Parathyroid adenoma (tissue), 2 donors: Measurements from ENCODE around the gene PAM.

ENCODE experiments used
- H2AFZ ChIP-seq: fragments of 300-600 bp; sonication (generic); one replicate; pipeline ENCODE4 v1.7.0; 2017; ENCODE audit warnings: antibody characterized with exemption, mild to moderate bottlenecking
- H3K27ac ChIP-seq: fragments of 300-600 bp; sonication (generic); one replicate; pipeline ENCODE4 v1.7.0; 2017
- H3K27me3 ChIP-seq: fragments of 300-600 bp; sonication (generic); one replicate; pipeline ENCODE4 v1.7.0; 2017; ENCODE audit warnings: low read length; ENCODE audit not compliant: control insufficient read depth, insufficient read depth
- H3K36me3 ChIP-seq: fragments of 300-600 bp; sonication (generic); one replicate; pipeline ENCODE4 v1.7.0; 2017; ENCODE audit warnings: low read length; ENCODE audit not compliant: control insufficient read depth, insufficient read depth
- H3K4me1 ChIP-seq: fragments of 300-600 bp; sonication (generic); one replicate; pipeline ENCODE4 v1.7.0; 2017; ENCODE audit warnings: control low read depth
- H3K4me2 ChIP-seq: fragments of 300-600 bp; sonication (generic); one replicate; pipeline ENCODE4 v1.7.0; 2017; ENCODE audit warnings: low read length
- H3K4me3 ChIP-seq: fragments of 300-600 bp; sonication (generic); one replicate; pipeline ENCODE4 v1.7.0; 2017; ENCODE audit warnings: low read depth, low read length
- H3K79me2 ChIP-seq: fragments of 300-600 bp; sonication (generic); one replicate; pipeline ENCODE4 v1.7.0; 2017; ENCODE audit warnings: control low read depth
- H3K9ac ChIP-seq: fragments of 300-600 bp; sonication (generic); one replicate; pipeline ENCODE4 v1.7.0; 2017; ENCODE audit warnings: mild to moderate bottlenecking
- H3K9me3 ChIP-seq: fragments of 300-600 bp; sonication (generic); one replicate; pipeline ENCODE4 v1.7.0; 2017; ENCODE audit warnings: low read length; ENCODE audit not compliant: control insufficient read depth
- TF ChIP-seq, protein P1 (sequence below): fragments of 300-600 bp; sonication (generic); IDR thresholded peaks from one replicate; pipeline ENCODE4 v1.7.0; 2017; ENCODE audit warnings: antibody characterized with exemption, mild to moderate bottlenecking
- donor health status: primary hyperparathyroidism.

Gene PAM

DNA sequence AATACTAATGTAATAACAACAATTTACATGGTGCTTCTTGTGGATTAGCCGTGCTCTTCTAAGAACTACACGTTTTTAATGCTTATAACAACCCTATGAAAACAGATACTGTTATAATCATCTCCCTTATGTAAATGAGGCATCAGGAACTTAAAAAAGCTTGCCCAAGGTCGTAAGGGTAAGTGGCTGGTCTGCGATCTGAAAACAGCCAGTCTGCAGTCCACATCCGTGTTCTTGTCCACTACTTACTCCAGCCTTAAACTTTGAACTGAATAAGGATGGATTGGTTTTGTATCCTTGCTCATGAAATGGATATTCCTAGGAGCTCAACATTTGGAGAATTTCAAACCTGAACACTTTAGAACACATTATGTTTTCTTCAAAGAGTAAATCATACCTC, 26.7 kb downstream of the PAM start:
- no peak overlapping the region for H3K4me3 ChIP-seq
- H3K36me3 ChIP-seq, result no peaks in the 10 kb centered on the region
- TF ChIP-seq, protein P1, sequence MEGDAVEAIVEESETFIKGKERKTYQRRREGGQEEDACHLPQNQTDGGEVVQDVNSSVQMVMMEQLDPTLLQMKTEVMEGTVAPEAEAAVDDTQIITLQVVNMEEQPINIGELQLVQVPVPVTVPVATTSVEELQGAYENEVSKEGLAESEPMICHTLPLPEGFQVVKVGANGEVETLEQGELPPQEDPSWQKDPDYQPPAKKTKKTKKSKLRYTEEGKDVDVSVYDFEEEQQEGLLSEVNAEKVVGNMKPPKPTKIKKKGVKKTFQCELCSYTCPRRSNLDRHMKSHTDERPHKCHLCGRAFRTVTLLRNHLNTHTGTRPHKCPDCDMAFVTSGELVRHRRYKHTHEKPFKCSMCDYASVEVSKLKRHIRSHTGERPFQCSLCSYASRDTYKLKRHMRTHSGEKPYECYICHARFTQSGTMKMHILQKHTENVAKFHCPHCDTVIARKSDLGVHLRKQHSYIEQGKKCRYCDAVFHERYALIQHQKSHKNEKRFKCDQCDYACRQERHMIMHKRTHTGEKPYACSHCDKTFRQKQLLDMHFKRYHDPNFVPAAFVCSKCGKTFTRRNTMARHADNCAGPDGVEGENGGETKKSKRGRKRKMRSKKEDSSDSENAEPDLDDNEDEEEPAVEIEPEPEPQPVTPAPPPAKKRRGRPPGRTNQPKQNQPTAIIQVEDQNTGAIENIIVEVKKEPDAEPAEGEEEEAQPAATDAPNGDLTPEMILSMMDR, result no peak
- H3K4me1 ChIP-seq, result peaks cover 7% of the 10 kb centered on the region
- H3K27ac ChIP-seq, result no peak overlapping the region
- H3K9me3 ChIP-seq, result no peaks in the 10 kb centered on the region
- no peaks in the 10 kb centered on the region for H3K27me3 ChIP-seq
- peaks cover 23% of the 10 kb centered on the region for H3K79me2 ChIP-seq
- H3K4me2 ChIP-seq, result no peak overlapping the region
- H2AFZ ChIP-seq, result no peak overlapping the region
- no peak overlapping the region for H3K9ac ChIP-seq

- H3K27me3 ChIP-seq, result no peaks in the 10 kb centered on the region
- no peaks in the 10 kb centered on the region for H3K36me3 ChIP-seq
- H3K27ac ChIP-seq, result no peak overlapping the region
- peaks cover 23% of the 10 kb centered on the region for H3K79me2 ChIP-seq
- TF ChIP-seq, protein P1, result no peak
- H3K9me3 ChIP-seq, result no peaks in the 10 kb centered on the region
- H3K4me1 ChIP-seq, result peaks cover 7% of the 10 kb centered on the region
- no peak overlapping the region for H2AFZ ChIP-seq
- H3K9ac ChIP-seq, result no peak overlapping the region
- no peak overlapping the region for H3K4me2 ChIP-seq
- no peak overlapping the region for H3K4me3 ChIP-seq
These were observed 27.2 kb downstream of the PAM start for GRCh38 chr5:102782217-102782872.

DNA sequence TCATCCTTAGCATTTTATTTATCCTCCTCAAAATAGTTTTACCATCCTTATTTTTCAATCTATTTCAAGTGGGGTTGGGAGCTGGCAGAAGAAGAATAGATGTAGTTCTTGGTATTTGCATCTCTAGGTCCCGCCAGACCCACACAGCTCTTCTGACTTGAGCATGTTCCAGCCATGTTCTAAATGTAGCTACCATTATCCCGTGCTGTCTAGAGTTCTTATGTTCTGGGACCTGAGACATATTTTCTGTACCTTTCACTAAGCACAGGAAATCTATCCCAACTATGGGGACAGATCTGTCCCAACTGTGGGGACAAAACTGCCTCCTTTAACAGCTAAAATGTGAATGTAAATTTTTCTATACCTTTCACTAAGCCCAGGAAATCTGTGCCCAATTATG, 32.0 kb downstream of the PAM start:
- Histone ChIP-seq H3K4me2 (no peak overlapping the region), H2AFZ (no peak overlapping the region), H3K36me3 (no peaks in the 10 kb centered on the region), H3K4me3 (no peak overlapping the region), H3K9me3 (no peaks in the 10 kb centered on the region), H3K9ac (no peak overlapping the region), H3K79me2 (peaks cover 36% of the 10 kb centered on the region), H3K27ac (no peak overlapping the region), H3K4me1 (no peaks in the 10 kb centered on the region), H3K27me3 (no peaks in the 10 kb centered on the region)
- TF ChIP-seq, protein P1, result no peak

DNA sequence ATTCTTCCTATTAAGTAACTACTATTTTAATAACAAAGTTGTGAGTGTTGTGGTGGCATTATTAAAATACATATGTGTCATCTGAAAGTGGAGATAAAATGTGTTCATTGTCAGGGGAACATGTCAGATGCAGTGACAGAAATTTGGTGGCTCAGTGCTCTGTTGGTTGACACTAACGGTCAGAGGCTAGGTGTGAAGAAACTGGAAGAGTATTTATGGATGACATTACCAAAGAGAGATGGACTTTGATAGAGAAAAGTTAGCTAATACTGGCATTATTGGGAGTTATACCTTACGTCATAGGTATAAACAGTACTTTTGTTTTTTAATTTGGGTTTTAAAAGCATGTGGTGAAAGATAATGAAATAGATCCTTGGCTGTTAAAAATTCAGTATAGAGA, 33.7 kb downstream of the PAM start:
- H3K4me1 ChIP-seq, result no peaks in the 10 kb centered on the region
- H3K79me2 ChIP-seq, result peaks cover 37% of the 10 kb centered on the region
- H3K27me3 ChIP-seq, result no peaks in the 10 kb centered on the region
- no peaks in the 10 kb centered on the region for H3K36me3 ChIP-seq
- TF ChIP-seq, protein P1, result no peak
- no peak overlapping the region for H3K9ac ChIP-seq
- H3K27ac ChIP-seq, result no peak overlapping the region
- H3K4me2 ChIP-seq, result no peak overlapping the region
- no peak overlapping the region for H3K4me3 ChIP-seq
- H2AFZ ChIP-seq, result no peak overlapping the region
- no peaks in the 10 kb centered on the region for H3K9me3 ChIP-seq

DNA sequence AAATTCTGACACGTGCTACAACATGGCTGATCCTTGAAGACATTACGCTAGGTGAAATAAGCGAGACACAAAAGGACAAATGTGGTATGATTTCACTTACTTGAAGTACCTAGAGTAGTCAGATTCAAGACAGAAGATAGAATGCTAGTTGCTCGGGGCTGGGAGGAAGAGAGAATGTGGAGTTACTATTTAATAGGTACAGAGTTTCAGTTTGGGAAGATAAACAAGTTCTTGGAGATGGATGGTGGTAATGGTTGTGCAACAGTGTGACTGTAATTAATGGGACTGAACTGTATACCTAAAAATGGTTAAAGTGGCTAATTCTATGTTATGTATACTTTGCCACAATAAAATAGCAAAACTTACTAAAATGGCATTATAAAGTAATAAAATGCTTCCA, 34.4 kb downstream of the PAM start:
- Histone ChIP-seq H3K27me3 (no peaks in the 10 kb centered on the region), H3K79me2 (peaks cover 33% of the 10 kb centered on the region), H3K27ac (no peak overlapping the region), H3K36me3 (no peaks in the 10 kb centered on the region), H3K9ac (no peak overlapping the region), H3K9me3 (no peaks in the 10 kb centered on the region), H3K4me1 (no peaks in the 10 kb centered on the region), H2AFZ (no peak overlapping the region), H3K4me2 (no peak overlapping the region), H3K4me3 (no peak overlapping the region)
- TF ChIP-seq, protein P1, result no peak
